Naive B cell (primary cell): ENCODE data around the gene AGAP9. TPM values are rescaled to one million over a fixed set of nuclear protein-coding genes. Genes with fewer than 3 reads are reported as not detected.
"Not testable (repeated sequence)": the region's sequence is repeated elsewhere in the genome, so short reads cannot be mapped to it uniquely, and the experiment has no call there.

Experiments used
- ATAC-seq, 2 donors: fragments of 150-1000 bp; cut with Tn5 transposase; 2 replicates each; pipeline ENCODE4 v1.10.0; 2021; ENCODE audit warnings: low read depth in 2 of 2, mild to moderate bottlenecking in 2 of 2, moderate library complexity in 2 of 2
- DNase-seq: peaks from one replicate; pipeline ENCODE4 v3.0.0; 2022
- H3K27ac Mint-ChIP-seq, 6 donors: one replicate each; pipeline ENCODE4 v1.8.0; 2020 to 2022; ENCODE audit warnings: mild to moderate bottlenecking in 6 of 6, mixed read lengths in 6 of 6, moderate library complexity in 5 of 6, inconsistent platforms in 2 of 6
- H3K27me3 Mint-ChIP-seq, 3 donors: one replicate each; pipeline ENCODE4 v1.8.0; 2021 to 2022; ENCODE audit warnings: mixed read lengths in 3 of 3, mild to moderate bottlenecking in 1 of 3
- H3K36me3 Mint-ChIP-seq, 2 donors: one replicate each; pipeline ENCODE4 v1.8.0; 2020 to 2022; ENCODE audit warnings: mixed read lengths in 2 of 2, inconsistent platforms in 1 of 2, mild to moderate bottlenecking in 1 of 2
- H3K4me1 Mint-ChIP-seq, 3 donors: one replicate each; pipeline ENCODE4 v1.8.0; 2020 to 2022; ENCODE audit warnings: mixed read lengths in 3 of 3, inconsistent platforms in 1 of 3, mild to moderate bottlenecking in 1 of 3, moderate library complexity in 1 of 3
- H3K4me3 Mint-ChIP-seq, 8 donors: one replicate each; pipeline ENCODE4 v1.8.0; 2020 to 2022; ENCODE audit warnings: mild to moderate bottlenecking in 8 of 8, mixed read lengths in 8 of 8, moderate library complexity in 8 of 8, inconsistent platforms in 2 of 8
- H3K9me3 Mint-ChIP-seq, 7 donors: one replicate each; pipeline ENCODE4 v1.8.0; 2020 to 2022; ENCODE audit warnings: mixed read lengths in 7 of 7, mild to moderate bottlenecking in 5 of 7, inconsistent platforms in 2 of 7, moderate library complexity in 1 of 7
- polyA plus RNA-seq, 6 donors: library from polyadenylated mRNA; unstranded; fragments of 300-500 nt; fragmentation: Illumina TruSeq; gene quantifications; one replicate each; pipeline ENCODE4 v1.2.3, GENCODE V29; 2021; ENCODE audit warnings: low read depth in 6 of 6

Gene AGAP9
- polyA plus RNA-seq, 6 donors from 2014 or later, result 0.12 to 0.65 (median 0.40) TPM; not detected in 1

GRCh38 chr10:47480133-47480532 lies 43.3 kb downstream of the AGAP9 start:
- not testable (repeated sequence) for DNase-seq, H3K27me3 Mint-ChIP-seq, H3K36me3 Mint-ChIP-seq, H3K9me3 Mint-ChIP-seq, ATAC-seq, H3K4me3 Mint-ChIP-seq, H3K4me1 Mint-ChIP-seq, H3K27ac Mint-ChIP-seq

GRCh38 chr10:47478114-47478513 lies 45.3 kb downstream of the AGAP9 start:
- H3K27ac Mint-ChIP-seq, H3K4me3 Mint-ChIP-seq, H3K36me3 Mint-ChIP-seq, H3K9me3 Mint-ChIP-seq, DNase-seq, ATAC-seq, H3K4me1 Mint-ChIP-seq, H3K27me3 Mint-ChIP-seq: not testable (repeated sequence)

- H3K4me1 Mint-ChIP-seq, DNase-seq, H3K9me3 Mint-ChIP-seq, H3K36me3 Mint-ChIP-seq, H3K4me3 Mint-ChIP-seq, ATAC-seq, H3K27ac Mint-ChIP-seq, H3K27me3 Mint-ChIP-seq: not testable (repeated sequence)
Observed at GRCh38 chr10:47477078-47477477, 46.4 kb downstream of the AGAP9 start.

GRCh38 chr10:47475101-47475500 lies 48.3 kb downstream of the AGAP9 start:
- not testable (repeated sequence) for ATAC-seq, DNase-seq, H3K4me3 Mint-ChIP-seq, H3K27me3 Mint-ChIP-seq, H3K9me3 Mint-ChIP-seq, H3K27ac Mint-ChIP-seq, H3K36me3 Mint-ChIP-seq, H3K4me1 Mint-ChIP-seq

GRCh38 chr10:47473516-47473915 lies 49.9 kb downstream of the AGAP9 start:
- H3K27me3 Mint-ChIP-seq, H3K9me3 Mint-ChIP-seq, H3K27ac Mint-ChIP-seq, DNase-seq, H3K4me3 Mint-ChIP-seq, ATAC-seq, H3K4me1 Mint-ChIP-seq, H3K36me3 Mint-ChIP-seq: not testable (repeated sequence)

GRCh38 chr10:47472647-47473046 lies 50.8 kb downstream of the AGAP9 start:
- H3K9me3 Mint-ChIP-seq, H3K27ac Mint-ChIP-seq, ATAC-seq, H3K36me3 Mint-ChIP-seq, DNase-seq, H3K27me3 Mint-ChIP-seq, H3K4me1 Mint-ChIP-seq, H3K4me3 Mint-ChIP-seq: not testable (repeated sequence)

GRCh38 chr10:47472072-47472471 lies 51.4 kb downstream of the AGAP9 start:
- DNase-seq, H3K27me3 Mint-ChIP-seq, H3K27ac Mint-ChIP-seq, H3K36me3 Mint-ChIP-seq, H3K9me3 Mint-ChIP-seq, H3K4me1 Mint-ChIP-seq, ATAC-seq, H3K4me3 Mint-ChIP-seq: not testable (repeated sequence)

- not testable (repeated sequence) for DNase-seq, H3K9me3 Mint-ChIP-seq, ATAC-seq, H3K4me3 Mint-ChIP-seq, H3K27ac Mint-ChIP-seq, H3K4me1 Mint-ChIP-seq, H3K36me3 Mint-ChIP-seq, H3K27me3 Mint-ChIP-seq
Observed at GRCh38 chr10:47468731-47469528, 54.5 kb downstream of the AGAP9 start.

GRCh38 chr10:47467957-47468356 lies 55.5 kb downstream of the AGAP9 start:
- not testable (repeated sequence) for H3K27me3 Mint-ChIP-seq, H3K4me3 Mint-ChIP-seq

GRCh38 chr10:47467458-47467857 lies 56.0 kb downstream of the AGAP9 start:
- H3K9me3 Mint-ChIP-seq, H3K27ac Mint-ChIP-seq, DNase-seq, H3K4me1 Mint-ChIP-seq, H3K36me3 Mint-ChIP-seq, H3K27me3 Mint-ChIP-seq, ATAC-seq, H3K4me3 Mint-ChIP-seq: not testable (repeated sequence)

More at GRCh38 chr10:47467957-47468356, 55.5 kb downstream of the AGAP9 start:
- not testable (repeated sequence) for ATAC-seq, DNase-seq, H3K27ac Mint-ChIP-seq, H3K9me3 Mint-ChIP-seq, H3K36me3 Mint-ChIP-seq, H3K4me1 Mint-ChIP-seq

GRCh38 chr10:47465216-47465917 lies 58.1 kb downstream of the AGAP9 start:
- not testable (repeated sequence) for H3K27me3 Mint-ChIP-seq, ATAC-seq

GRCh38 chr10:47462577-47463358 lies 60.7 kb downstream of the AGAP9 start:
- peaks cover 0 to 12% (median 6%) of the 10 kb centered on the region in 3 donors for H3K27me3 Mint-ChIP-seq
- not testable (repeated sequence) for H3K4me1 Mint-ChIP-seq, H3K27ac Mint-ChIP-seq, H3K36me3 Mint-ChIP-seq, DNase-seq, H3K9me3 Mint-ChIP-seq, ATAC-seq, H3K4me3 Mint-ChIP-seq

More at GRCh38 chr10:47465216-47465917, 58.1 kb downstream of the AGAP9 start:
- not testable (repeated sequence) for H3K27ac Mint-ChIP-seq, H3K4me1 Mint-ChIP-seq, H3K4me3 Mint-ChIP-seq, H3K9me3 Mint-ChIP-seq, H3K36me3 Mint-ChIP-seq, DNase-seq

- H3K36me3 Mint-ChIP-seq, H3K9me3 Mint-ChIP-seq, H3K4me1 Mint-ChIP-seq, DNase-seq: not testable (repeated sequence)
- H3K27me3 Mint-ChIP-seq, result peaks cover 4 to 12% (median 6%) of the 10 kb centered on the region in 3 donors
- H3K4me3 Mint-ChIP-seq, result peak overlapping the region in 1 of 8 donors; percentile 32
- ATAC-seq, result peak; percentile 32 to 63
- H3K27ac Mint-ChIP-seq, result peak overlapping the region in 1 of 6 donors; percentile 22
Observed at GRCh38 chr10:47461261-47461687, 62.2 kb downstream of the AGAP9 start.
